ENCODE results near the gene ZC3H18.

Gene ZC3H18

GRCh38 chr16:88671806-88672205, 101.6 kb downstream of the ZC3H18 start:
- in situ Hi-C loops (cut with MboI; ENCODE audit: low sequenced_read_pairs) = no loop called here

GRCh38 chr16:88672776-88673175, 102.6 kb downstream of the ZC3H18 start:
- in situ Hi-C loops (cut with MboI; ENCODE audit: low sequenced_read_pairs) = no loop called here

DNA sequence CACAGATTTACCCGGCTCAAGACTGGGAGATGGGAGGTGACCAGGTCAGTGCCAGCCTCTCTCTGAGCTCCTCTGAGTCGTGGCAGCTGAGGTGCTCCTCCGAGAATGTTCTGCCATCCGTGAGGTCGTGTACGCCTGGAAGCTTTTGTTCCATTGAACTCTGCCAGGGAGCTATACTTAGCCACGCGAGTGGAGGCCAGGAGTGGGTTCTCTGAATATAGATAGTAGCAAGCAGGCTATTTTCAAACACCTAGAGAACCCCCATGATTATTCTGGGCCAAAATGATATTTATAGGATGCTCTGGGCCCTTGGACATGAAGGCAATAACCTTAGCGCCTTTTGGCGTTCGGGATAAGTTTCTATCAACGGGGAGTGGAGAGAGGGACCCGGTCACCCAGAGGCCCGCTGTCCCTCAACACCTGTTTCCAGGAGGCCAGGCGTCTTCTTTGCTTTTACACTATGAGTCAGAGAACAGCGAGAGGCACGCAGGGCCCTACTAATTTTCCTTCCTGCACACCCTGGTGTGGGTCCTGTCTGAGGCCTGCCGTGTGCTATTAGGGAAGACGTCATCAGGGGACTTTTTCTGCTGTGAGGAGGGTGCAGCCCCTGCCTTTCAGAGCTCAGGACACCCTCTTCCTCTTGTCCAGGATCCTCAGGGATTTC, 103.6 kb downstream of the ZC3H18 start:
- in situ Hi-C loops (cut with MboI; ENCODE audit: low sequenced_read_pairs) = no loop called here

DNA sequence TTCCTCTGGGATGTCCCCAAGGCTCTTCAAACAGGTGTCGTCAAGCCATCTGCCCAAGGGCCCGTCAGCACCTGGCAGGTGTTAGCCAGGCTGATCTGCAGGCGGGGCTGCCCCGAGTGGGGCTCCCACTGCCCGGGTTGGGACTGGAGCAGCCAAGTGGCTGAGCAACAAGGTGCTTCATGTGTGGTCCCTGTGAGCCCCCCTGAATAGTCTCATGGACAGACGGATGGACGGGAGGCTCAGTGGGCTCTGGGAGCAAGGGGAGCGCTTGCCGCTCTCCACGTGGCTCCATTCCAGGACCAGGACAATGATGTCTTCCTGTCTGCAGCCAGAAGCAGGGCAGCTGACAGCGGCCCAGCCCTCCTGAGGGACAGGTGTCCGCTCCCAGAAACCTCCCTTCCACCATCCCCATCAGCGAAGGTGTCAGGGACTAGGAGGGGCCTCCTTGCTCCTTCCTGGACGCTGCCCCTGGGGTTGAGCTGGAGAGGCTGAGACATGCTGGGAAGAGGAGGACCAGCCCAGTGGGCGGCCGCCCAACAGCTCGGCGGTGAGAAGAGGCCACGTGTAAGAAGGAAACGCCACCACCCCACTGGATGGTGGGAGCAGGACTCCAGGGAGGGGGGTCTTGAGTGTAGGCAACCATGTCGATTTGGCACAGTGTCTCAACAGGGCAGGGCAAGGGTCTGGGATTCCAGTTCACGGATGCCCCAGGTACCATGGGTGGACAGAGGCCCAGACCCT, 106.5 kb downstream of the ZC3H18 start:
- in situ Hi-C loops (cut with MboI; ENCODE audit: low sequenced_read_pairs) = no loop called here

DNA sequence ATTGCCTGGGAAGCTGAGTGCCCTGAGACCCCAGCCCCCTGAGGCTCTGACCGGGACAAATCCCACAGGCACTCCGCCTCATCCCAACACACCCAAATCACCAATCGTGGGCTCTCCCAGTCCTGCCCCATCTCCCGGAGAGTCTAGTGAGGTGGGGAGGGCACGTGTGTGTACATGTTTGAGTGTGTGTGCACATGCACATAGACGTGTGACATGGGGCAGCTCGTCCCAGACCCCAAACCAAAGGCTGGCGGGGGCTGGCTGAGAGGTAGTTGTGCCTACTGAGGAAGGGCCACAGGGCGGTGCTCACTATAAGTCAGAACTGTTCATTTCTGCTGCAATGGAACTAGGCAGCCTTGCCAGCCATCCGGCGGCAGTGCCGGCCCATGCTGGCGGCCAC, 107.5 kb downstream of the ZC3H18 start:
- in situ Hi-C loops (cut with MboI; ENCODE audit: low sequenced_read_pairs) = no loop called here

DNA sequence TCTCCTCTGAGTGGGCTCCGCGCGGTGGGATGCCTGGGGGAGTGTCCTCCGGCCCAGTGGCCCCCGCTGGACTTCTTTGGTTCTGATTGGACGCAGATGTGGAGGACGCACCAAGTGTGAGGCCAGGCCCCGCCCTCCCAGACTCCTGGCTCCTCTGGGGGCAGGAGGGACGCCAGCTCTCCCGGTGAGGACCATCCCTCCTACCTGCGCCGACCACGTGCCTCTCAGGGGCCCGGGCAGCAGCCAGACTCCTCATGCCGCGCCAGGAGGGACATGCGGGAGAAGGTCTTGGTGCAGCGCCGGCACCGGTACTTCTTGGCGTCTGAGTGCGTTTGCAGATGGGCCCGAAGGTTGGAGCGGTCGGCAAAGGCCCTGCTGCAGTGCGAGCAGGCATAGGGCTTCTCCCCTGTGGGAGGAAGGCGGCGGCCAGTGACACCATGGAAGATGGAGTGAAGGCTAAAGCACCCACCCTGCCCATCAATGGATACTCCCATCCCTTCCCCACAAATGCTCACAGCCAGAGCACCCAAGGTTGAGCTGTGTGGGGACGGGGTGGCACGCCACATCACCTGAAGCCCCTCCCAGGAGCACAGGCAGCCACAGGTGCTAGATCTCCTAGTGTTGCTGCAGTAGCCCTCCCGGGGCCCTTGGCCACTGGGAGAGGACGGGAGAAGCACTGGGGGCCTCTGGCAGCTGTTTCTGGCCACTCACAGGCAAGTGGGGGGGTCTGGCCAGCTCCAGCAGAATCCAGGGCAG, 108.2 kb downstream of the ZC3H18 start:
- in situ Hi-C loops (cut with MboI; ENCODE audit: low sequenced_read_pairs) = no loop called here

- in situ Hi-C loops (cut with MboI; ENCODE audit: low sequenced_read_pairs) = no loop called here
Observed at GRCh38 chr16:88680554-88681083, 110.4 kb downstream of the ZC3H18 start.

GRCh38 chr16:88681084-88681680, 111.0 kb downstream of the ZC3H18 start:
- in situ Hi-C loops (cut with MboI; ENCODE audit: low sequenced_read_pairs) = no loop called here

All from HL-60/S4 treated with retinoic acid at 250 ng/mL for 4 days and 3 days (cell line).